CD4-positive, alpha-beta T cell treated with Interleukin-2 at 100 ng/mL for 4 hours (primary cell): ENCODE measurements around the gene TMEM8B.
A peak's percentile ranks its signal among the peaks of the same experiment; 100 is the strongest.
"Not testable (repeated sequence)": the region's sequence is repeated elsewhere in the genome, so short reads cannot be mapped to it uniquely, and the experiment has no call there.

Experiments used
- DNase-seq: peaks from one replicate; pipeline ENCODE4 v3.0.0-alpha.2; 2020; ENCODE audit warnings: low spot score

TMEM8B gene

DNA sequence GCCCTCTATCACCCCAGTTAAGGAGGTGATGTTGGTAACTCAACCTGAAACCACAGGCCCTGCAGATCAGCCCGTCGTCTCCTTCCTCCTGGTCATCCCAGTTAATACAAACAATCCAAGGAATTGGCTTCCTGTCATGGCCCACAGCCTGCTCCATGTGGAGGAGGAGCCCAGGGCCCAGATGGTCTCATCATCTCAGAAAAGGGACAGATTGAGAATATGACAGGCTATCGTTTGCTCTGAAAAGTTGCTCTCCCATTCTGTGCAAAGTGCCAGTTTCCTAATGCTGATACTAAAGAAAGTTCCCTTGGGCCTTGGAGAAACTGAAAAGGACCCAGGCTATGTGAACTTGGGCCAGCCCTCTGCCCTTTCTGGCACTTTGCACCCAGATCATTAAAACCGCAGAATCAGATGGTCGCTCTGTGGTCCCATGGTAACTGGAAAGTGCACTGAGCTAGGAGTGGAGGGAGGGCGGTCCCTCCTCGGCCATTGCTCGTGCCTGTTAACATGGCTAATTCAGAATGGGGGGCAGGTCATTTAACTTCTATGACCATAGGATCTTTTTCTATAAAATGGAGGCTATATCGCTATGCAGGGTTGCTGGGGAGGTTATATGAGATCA, 79.6 kb downstream of the TMEM8B start:
- no peak for DNase-seq

- DNase-seq, result no peak
Observed at GRCh38 chr9:35909274-35909673, 80.2 kb downstream of the TMEM8B start, which contains the start of gene SPAAR. Gene SPAAR (plus strand): TSS chr9:35909490. CDS start chr9:35910464, 974 bp downstream.

- DNase-seq, result no peak
Observed at GRCh38 chr9:35909687-35910612, 80.9 kb downstream of the TMEM8B start.

- peak; percentile 62 for DNase-seq
Observed at GRCh38 chr9:35910613-35911359, 81.8 kb downstream of the TMEM8B start.

- no peak for DNase-seq
Observed at GRCh38 chr9:35911690-35912089, 82.7 kb downstream of the TMEM8B start.

- DNase-seq, result no peak
Observed at GRCh38 chr9:35912791-35913400, 83.9 kb downstream of the TMEM8B start.

- not testable (repeated sequence) for DNase-seq
Observed at GRCh38 chr9:35913429-35913828, 84.4 kb downstream of the TMEM8B start.

GRCh38 chr9:35914301-35914807, 85.3 kb downstream of the TMEM8B start:
- DNase-seq, result no peak
